Psoas muscle (tissue), 8 donors: ENCODE data around the gene EXOC3. TPM values are rescaled to one million over a fixed set of nuclear protein-coding genes. Genes with fewer than 3 reads are reported as not detected.
A peak's percentile ranks its signal among the peaks of the same experiment; 100 is the strongest.

Experiments used
- ATAC-seq, 4 donors: fragments of 200-7000 bp; cut with Tn5 transposase; one replicate each; pipeline ENCODE4 v1.9.1; 2020; ENCODE audit warnings: moderate library complexity in 3 of 4, mild to moderate bottlenecking in 2 of 4
- DNase-seq, 2 donors: peaks; one replicate each; pipeline ENCODE4 v3.0.0-alpha.2; 2020
- H3K27ac ChIP-seq: fragments of 200-600 bp; one replicate; pipeline ENCODE4 v1.8.0; 2022
- H3K27me3 ChIP-seq, 3 donors: fragments of 200-600 bp in 1 of 3; one replicate each; pipeline versions ENCODE4 v1.6.1 to v1.8.0; 2013 to 2022; ENCODE audit warnings: low read length in 2 of 3, mild to moderate bottlenecking in 2 of 3, moderate library complexity in 1 of 3; ENCODE audit not compliant: insufficient read depth in 3 of 3
- H3K36me3 ChIP-seq, 2 donors: fragments of 200-600 bp in 1 of 2; one replicate each; pipeline versions ENCODE4 v1.6.1 to v1.8.0; 2013 to 2022; ENCODE audit warnings: low read depth in 1 of 2, mild to moderate bottlenecking in 1 of 2, moderate library complexity in 1 of 2; ENCODE audit not compliant: insufficient read depth in 1 of 2
- H3K4me1 ChIP-seq: fragments of 200-600 bp; one replicate; pipeline ENCODE4 v1.8.0; 2022
- H3K4me3 ChIP-seq: fragments of 200-600 bp; one replicate; pipeline ENCODE4 v1.8.0; 2022; ENCODE audit warnings: mild to moderate bottlenecking
- H3K9me3 ChIP-seq: fragments of 200-600 bp; one replicate; pipeline ENCODE4 v1.8.0; 2022
- CTCF ChIP-seq: fragments of 200-600 bp; IDR thresholded peaks from one replicate; pipeline ENCODE4 v1.8.0; 2022; ENCODE audit warnings: antibody characterized with exemption
- WGBS, 3 donors: extraction: QIAGEN DNeasy Blood & Tissue Kit; methylation state at CpG; one replicate each; pipeline versions ENCODE4 v1.1.6 to v1.1.7; 2013; 5-methylcytosine and 5-hydroxymethylcytosine counted together
- intact Hi-C, 2 donors: fragments of 100-400 bp; cut with DNase I; formaldehyde crosslinking; loops; one replicate each; pipeline versions ENCODE4 v1.11.0 to v1.14.2; 2022
- polyA plus RNA-seq, 3 donors: library from polyadenylated mRNA; stranded (reverse); fragments of 200-250 nt; gene quantifications; one replicate each; pipeline ENCODE4 v1.2.3, GENCODE V29; 2013
- total RNA-seq, 4 donors: library from RNA; stranded (reverse); fragmentation: NEBNext Ultra II Directional in 2 of 4; extraction: Animal tissue kit (Norgen Biotek cat#: 25700) in 2 of 4; gene quantifications; one replicate each; pipeline versions ENCODE4 v1.2.1 to v1.2.4, GENCODE V29; 2021 to 2023
- donor health status: healthy with polysubstance abuse.
- donor health status: DM: no; HTN: no; CAD: no; lungs with moderate emphysema.
- donor health status: Bipolar disorder and iron deficiency.
- donor health status: healthy.
- donor health status: DM: yes; HTN: yes; CAD: no.
- donor health status: DM: no; HTN: no; CAD: no.
- donor health status: DM: no; HTN: no; CAD: no.
- donor health status: DM: yes; HTN: yes; CAD: no.

EXOC3 gene
- total and polyA plus RNA-seq, 7 donors: 38.2 to 63.4 (median 56.5) TPM

- Histone ChIP-seq H3K4me3 (no peak overlapping the region), H3K9me3 (no peaks in the 10 kb centered on the region), H3K27ac (no peak overlapping the region), H3K4me1 (peaks cover 4% of the 10 kb centered on the region), H3K36me3 (no peaks in the 10 kb centered on the region), H3K27me3 (peaks cover 0 to 53% (median 3%) of the 10 kb centered on the region in 3 donors)
- ATAC-seq (no peak), DNase-seq (no peak)
- intact Hi-C loops: no loop called here
- 78 to 87% (median 85%) methylated on average over 20 of the region's 20 CpGs for WGBS, 3 donors
- TF ChIP-seq CTCF: no peak
Observed at GRCh38 chr5:402615-403359, 40.2 kb upstream of the EXOC3 start.

GRCh38 chr5:403995-404394 lies 39.0 kb upstream of the EXOC3 start:
- intact Hi-C loops: no loop called here
- peaks cover 4% of the 10 kb centered on the region for H3K4me1 ChIP-seq
- H3K4me3 ChIP-seq: no peak overlapping the region
- ATAC-seq (no peak), DNase-seq (peak in 1 of 2 donors; percentile 12)
- 82 to 85% (median 84%) methylated on average over 11 of the region's 11 CpGs for WGBS, 3 donors
- no peaks in the 10 kb centered on the region for H3K9me3 ChIP-seq
- H3K27ac ChIP-seq: no peak overlapping the region
- no peak for TF ChIP-seq CTCF
- H3K27me3 ChIP-seq: peaks cover 0 to 56% (median 3%) of the 10 kb centered on the region in 3 donors
- H3K36me3 ChIP-seq: no peaks in the 10 kb centered on the region

- H3K4me1 ChIP-seq: peaks cover 4% of the 10 kb centered on the region
- intact Hi-C loops: no loop called here
- no peak overlapping the region for H3K27ac ChIP-seq
- 69 to 80% (median 74%) methylated on average over 12 of the region's 12 CpGs for WGBS, 3 donors
- no peak overlapping the region for H3K4me3 ChIP-seq
- no peak for TF ChIP-seq CTCF
- peak in 1 of 2 donors; percentile 19 for DNase-seq
- H3K27me3 ChIP-seq: peaks cover 3 to 48% (median 3%) of the 10 kb centered on the region in 3 donors
- H3K9me3 ChIP-seq: no peaks in the 10 kb centered on the region
- no peaks in the 10 kb centered on the region for H3K36me3 ChIP-seq
- ATAC-seq: no peak
Observed at GRCh38 chr5:404666-405241, 38.2 kb upstream of the EXOC3 start.

GRCh38 chr5:405421-405820 lies 37.6 kb upstream of the EXOC3 start:
- Histone ChIP-seq H3K27ac (no peak overlapping the region), H3K9me3 (no peaks in the 10 kb centered on the region), H3K4me3 (no peak overlapping the region), H3K36me3 (no peaks in the 10 kb centered on the region), H3K27me3 (peaks cover 3 to 42% (median 3%) of the 10 kb centered on the region in 3 donors), H3K4me1 (no peaks in the 10 kb centered on the region)
- intact Hi-C loops: no loop called here
- TF ChIP-seq CTCF: no peak
- WGBS, 3 donors: 75 to 79% (median 79%) methylated on average over 18 of the region's 18 CpGs
- DNase-seq (peak in 1 of 2 donors; percentile 41), ATAC-seq (no peak)
